Raji (cell line): Measurements from ENCODE around the gene ELF5.

Source experiments
- POLR2A ChIP-seq: IDR thresholded peaks from 2 replicates; pipeline ENCODE4 v1.6.1; 2011; ENCODE audit warnings: low read depth, low read length, control low read depth; ENCODE audit not compliant: insufficient read depth

Gene ELF5

GRCh38 chr11:34483106-34483874, 30.3 kb downstream of the ELF5 start:
- TF ChIP-seq POLR2A: no peak

- TF ChIP-seq POLR2A: no peak
These were observed 32.3 kb downstream of the ELF5 start for GRCh38 chr11:34481307-34481706.

- no peak for TF ChIP-seq POLR2A
These were observed 33.3 kb downstream of the ELF5 start for GRCh38 chr11:34480314-34480713.

- TF ChIP-seq POLR2A: no peak
These were observed 34.5 kb downstream of the ELF5 start for GRCh38 chr11:34478845-34479663.

- TF ChIP-seq POLR2A: no peak
These were observed 36.7 kb downstream of the ELF5 start for GRCh38 chr11:34476849-34477248.

- TF ChIP-seq POLR2A: no peak
These were observed 37.9 kb downstream of the ELF5 start for GRCh38 chr11:34475656-34476055.

GRCh38 chr11:34473603-34474169, 39.9 kb downstream of the ELF5 start:
- no peak for TF ChIP-seq POLR2A

GRCh38 chr11:34468209-34468841, 45.3 kb downstream of the ELF5 start:
- TF ChIP-seq POLR2A: no peak

- no peak for TF ChIP-seq POLR2A
These were observed 46.6 kb downstream of the ELF5 start for GRCh38 chr11:34466802-34467488.

GRCh38 chr11:34464591-34465051, 49.0 kb downstream of the ELF5 start:
- TF ChIP-seq POLR2A: no peak

- TF ChIP-seq POLR2A: no peak
These were observed 52.4 kb downstream of the ELF5 start for GRCh38 chr11:34461215-34461614.

- TF ChIP-seq POLR2A: no peak
These were observed 53.3 kb downstream of the ELF5 start for GRCh38 chr11:34460278-34460677.

- TF ChIP-seq POLR2A: no peak
These were observed 54.0 kb downstream of the ELF5 start for GRCh38 chr11:34459507-34460162.

GRCh38 chr11:34458525-34458924, 55.1 kb downstream of the ELF5 start:
- no peak for TF ChIP-seq POLR2A
